SH-SY5Y (cell line): ENCODE results near the gene SETD1A.

Experiments
- GATA2 ChIP-seq: IDR thresholded peaks from 2 replicates; pipeline ENCODE4 v1.6.1; 2011; ENCODE audit warnings: mild to moderate bottlenecking, low read depth, low read length
- GATA3 ChIP-seq: IDR thresholded peaks from 2 replicates; pipeline ENCODE4 v1.6.1; 2011; ENCODE audit warnings: low read depth, mild to moderate bottlenecking, low read length, moderate library complexity

SETD1A gene

DNA sequence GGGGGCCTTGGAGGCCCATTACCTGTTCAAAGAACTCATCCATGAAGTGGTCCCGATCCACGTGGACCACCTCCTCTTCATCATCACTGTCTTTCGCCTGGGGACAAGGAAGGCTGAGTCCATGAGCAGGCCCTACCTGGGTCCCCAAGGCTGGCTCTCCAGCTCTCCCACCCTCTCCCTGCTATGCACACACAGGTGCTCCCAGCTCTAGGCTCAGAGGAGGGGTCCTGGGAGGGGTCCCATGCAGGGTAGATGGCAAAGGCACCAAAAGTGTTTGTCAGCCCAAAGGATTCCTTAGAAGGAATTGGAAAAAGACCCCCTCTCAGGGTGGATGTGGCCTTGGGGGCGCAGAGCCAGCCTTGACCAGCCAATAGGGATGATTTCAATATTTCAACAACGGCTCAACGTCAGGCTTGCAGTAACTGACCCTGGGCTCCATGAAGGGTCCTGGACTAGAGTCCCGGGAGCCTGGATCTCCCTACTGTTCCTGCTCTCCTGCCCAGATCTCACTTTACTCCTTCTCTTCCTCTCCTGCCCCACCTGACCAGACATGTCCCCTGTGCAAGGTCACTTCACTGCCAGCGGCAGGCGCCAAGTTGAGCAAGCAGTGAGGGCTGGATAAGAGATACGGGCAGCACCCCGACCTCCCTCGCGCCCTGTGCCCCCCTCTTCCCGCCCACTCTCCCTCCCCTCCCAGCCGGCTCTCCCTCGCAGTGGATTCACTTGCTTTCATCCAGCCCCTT lies 44.1 kb downstream of the SETD1A start:
- TF ChIP-seq GATA3 (no peak), GATA2 (no peak)

DNA sequence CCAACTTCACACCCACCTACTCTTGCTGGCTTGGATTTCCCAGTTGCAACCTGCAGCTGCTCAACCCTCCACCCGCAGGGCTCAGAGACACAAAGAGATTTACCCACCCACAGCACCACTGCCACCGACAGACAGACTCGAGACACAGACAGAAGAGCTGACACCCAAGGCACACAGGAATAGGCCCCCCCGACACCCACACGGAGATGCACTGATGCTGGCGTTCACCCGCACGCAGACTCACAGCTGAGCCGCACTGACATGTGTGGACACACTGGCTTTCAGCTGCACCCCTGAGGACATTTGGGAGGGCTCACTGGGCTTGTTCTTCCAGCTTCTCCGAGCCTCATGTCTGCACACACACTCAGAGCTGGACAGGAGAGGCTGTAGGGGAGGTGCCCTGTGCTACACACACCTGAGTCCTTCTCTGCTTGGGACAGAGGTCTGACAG lies 44.7 kb downstream of the SETD1A start:
- TF ChIP-seq GATA2 = no peak
- no peak for TF ChIP-seq GATA3

DNA sequence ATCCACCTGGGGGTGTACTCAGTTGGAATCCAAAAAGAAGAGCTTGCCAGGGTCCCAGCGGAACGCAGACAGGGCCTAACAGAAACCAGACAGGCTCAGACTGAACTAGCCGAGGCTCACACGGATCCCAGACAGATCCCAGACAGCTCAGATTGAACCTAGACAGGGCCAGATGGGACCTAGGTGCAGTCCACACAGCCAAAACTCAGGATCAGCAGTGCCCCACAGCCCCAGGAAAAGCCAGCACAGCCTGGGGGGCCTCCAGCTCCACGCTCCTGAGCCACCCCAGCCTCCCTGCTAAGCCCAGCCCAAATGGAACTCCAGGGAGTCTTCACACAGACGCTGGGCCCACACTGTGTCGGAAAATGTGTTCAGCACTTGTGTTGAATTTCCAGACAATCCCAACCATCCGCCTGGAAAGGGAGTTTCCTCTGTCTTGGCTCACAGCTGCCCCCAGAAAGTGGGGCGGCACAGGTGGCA lies 45.3 kb downstream of the SETD1A start:
- no peak for TF ChIP-seq GATA2
- no peak for TF ChIP-seq GATA3

DNA sequence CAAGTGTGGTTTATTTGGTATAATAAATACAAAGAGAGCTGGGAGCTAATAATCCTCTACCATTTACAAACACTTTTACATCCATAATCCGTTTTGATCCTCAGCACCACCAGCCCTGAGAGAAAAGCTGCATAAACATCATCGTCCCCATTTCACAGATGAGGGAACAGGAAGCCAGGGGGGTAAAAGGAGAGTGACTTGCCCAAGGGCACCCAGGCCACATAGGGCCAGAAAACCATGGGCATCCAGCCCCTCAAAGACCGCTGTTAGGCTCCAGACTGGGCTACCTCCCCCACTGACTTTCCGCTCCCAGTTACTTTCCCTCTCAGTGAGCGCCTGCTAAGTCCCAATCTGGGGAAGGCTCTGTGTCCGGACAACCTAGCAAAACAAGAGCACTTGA lies 46.2 kb downstream of the SETD1A start:
- TF ChIP-seq GATA3 (no peak), GATA2 (no peak)

DNA sequence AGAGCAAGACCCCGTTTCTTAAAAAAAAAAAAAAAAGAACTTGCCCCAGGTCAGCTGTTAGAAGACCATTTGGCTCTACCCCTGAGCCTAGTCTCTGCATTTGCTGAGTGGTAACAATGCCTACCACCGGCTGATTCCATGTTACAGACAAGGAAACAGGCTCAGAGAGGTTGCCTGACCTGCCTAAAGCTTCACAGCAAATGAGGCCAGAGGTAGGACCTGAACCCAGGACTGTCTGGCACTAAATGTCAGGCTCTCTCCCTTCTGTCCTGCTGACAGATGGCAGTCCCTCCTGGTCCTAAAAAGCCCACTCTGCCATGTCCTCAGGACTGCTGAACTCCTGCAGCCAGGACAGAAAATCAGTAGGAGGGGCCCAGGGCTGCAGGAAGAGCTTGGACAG lies 47.1 kb downstream of the SETD1A start:
- TF ChIP-seq GATA3 (no peak), GATA2 (no peak)

DNA sequence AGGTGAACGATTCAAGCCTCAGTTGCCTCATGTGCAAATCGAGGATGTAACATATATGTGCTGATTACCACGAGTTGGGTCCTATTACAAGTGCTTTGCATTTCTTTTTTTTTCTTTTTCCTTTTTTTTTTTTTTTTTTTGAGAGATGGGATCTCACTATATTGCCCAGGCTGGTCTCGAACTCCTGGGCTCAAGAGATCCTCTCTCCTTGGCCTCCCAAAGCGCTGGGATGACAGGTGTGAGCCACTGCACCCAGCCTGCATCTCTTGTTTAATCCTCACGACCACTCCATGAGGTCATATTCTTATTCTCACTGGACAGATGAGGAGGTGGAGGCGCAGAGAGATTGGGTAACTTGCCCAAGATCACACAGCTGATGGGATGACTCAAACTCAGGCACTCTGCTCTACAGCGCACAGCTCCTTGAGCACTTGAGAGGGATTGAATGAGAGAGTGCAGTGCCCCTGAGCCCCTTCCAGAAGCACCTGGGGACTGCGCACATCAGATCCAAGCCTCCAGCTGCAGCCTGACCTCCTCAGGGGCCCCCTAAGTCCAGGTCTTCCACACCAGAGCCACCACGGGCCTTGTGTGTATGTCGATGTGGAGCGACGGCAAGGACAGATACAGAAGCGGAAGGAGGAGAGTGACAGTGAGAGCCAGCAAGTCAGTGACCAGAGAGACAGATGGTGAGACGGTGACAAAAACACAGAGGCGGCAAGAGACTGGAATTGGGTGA lies 48.0 kb downstream of the SETD1A start:
- no peak for TF ChIP-seq GATA3
- TF ChIP-seq GATA2 = no peak

DNA sequence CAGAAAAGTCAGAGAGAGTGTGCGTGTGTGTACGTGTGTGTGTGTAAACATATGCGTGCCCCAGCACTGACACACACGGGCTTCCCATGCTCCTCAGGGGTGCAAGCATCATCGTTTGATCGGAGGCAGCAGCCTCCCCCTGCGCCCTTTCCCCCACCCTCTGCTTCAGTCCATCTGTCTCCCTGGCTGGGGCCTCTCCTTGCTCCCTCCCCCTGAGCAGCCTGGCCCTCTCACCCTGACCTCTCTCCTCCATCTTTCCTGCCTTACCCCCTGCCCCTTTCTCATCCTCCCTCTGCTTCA lies 48.5 kb downstream of the SETD1A start:
- TF ChIP-seq GATA3 (no peak), GATA2 (no peak)

DNA sequence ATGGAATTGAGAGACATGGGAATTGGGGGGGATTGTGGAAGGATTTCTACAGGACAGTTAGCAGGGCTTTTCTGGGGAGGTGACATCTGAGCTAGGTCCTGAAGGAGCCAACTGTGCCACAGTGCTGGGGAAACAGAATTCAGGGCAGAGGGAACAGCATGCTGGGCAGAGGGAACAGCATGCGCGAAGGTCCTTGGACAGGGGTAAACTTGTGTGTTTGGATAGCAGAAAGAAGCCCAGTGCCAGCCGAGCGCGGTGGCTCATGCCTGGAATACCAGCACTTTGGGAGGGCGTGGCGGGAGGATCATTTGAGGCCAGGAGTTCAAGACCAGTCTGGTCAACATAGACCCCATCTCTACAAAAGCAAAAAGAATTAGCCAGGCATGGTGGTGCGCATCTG lies 49.0 kb downstream of the SETD1A start:
- no peak for TF ChIP-seq GATA3
- TF ChIP-seq GATA2 = no peak

DNA sequence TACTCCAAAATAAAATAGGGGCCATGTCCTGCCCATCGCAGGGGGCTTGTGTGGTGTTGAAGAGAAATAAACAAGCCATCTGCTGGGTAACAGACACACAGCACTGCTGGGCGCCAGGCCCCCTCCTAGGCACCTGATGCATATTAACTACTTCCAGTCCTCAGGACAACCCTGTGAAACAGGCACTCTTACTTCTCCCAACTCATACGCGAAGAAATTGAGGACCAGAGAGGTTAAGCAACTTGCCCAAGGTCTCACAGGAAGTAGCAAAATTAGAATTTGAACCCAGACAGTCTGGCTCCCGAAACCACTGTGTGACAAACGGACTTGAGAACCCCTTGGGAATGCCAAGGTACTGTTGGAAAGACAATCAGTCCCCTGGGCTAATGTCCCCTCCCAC lies 50.1 kb downstream of the SETD1A start:
- TF ChIP-seq GATA2 (no peak), GATA3 (no peak)

DNA sequence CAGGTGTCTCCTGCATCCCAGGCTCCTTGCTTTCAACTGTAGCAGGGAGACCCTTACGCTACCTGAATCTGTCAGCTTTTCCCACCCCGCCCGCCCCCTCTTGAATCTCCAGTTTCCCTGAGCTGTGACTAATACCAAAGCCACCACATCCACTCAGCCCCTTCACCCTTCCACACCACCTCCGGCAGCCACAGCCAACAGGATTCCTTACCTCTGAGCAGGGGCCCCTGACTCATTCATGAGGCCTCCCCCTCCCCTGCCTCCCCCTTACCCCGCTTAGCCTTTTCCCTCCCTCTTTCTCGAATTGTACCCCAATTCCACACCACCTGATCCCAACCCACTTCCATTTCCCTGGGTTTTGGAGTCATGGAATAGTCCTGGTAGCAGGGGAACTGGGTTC lies 50.6 kb downstream of the SETD1A start:
- TF ChIP-seq GATA3 = no peak
- no peak for TF ChIP-seq GATA2

DNA sequence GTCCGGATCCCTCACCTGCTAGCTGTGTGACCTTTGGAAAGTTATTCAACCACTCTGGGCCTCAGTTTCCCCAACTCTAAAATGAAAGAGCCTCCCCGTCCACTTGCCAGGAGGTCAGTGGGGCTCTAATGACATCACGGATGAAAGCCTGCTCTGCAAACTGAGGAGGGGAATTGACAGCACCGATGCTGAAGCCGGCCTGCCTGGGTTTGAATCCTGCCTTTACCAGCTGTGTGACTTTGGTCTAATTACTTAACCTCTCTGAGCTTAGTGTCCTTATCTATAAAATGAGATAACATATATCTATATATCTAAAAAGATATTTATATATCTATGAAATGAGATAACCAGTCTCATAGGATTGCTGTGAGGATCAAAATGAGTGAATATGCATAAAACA lies 51.0 kb downstream of the SETD1A start:
- no peak for TF ChIP-seq GATA2

DNA sequence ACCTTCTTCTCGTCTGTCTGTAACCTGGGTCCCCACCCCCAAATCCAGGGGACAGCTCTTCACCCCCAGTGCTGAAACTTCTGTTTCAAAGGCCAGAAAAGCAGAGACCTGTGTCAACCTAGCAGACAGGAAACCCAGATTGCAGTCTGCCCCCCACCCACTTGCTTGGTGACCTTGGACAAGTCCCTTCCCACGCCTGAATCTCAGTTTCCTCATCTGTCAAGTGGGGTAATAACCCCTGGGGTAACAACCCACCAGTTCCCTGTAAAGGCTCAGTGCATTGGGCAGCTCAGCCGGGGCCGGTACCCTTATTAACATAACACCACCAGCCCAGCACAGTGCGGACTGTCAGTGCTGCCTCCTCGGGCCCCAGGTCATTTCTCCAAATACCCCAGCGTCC lies 51.6 kb downstream of the SETD1A start:
- TF ChIP-seq GATA2 (no peak), GATA3 (no peak)

DNA sequence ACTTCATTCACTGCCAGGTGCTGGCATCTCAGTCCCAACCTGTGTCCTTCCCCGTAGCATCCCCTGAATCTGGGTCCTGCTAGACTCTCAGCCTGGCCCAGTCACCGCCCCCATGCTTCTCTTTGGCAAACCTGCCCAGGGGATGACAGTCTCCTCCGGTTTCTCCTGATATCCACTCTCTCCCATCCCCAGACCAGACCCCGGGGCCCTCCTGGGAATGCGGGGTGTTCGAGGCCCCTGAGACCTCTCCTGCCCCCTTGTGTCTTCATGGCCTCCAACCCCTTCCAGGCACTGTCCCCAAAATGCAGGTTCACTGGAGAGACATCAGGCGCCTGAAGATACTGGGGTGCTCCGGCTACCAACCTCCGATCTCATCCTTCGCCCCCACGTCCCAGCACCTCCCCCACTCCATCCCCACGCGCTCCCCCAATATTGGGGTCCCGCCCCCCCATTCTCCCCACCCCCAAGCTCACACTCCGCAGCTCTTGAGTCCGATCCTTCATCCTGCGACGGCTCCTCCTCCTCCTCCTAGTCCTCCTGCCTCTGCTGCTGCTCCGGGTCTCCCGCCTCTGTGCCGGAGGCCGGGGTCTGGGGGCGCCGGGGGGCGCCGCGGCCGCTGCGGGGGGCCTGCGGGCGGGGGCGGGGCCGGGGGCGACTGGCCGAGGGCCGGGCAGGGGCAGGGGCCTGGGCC lies 52.5 kb downstream of the SETD1A start:
- TF ChIP-seq GATA3 = no peak
- no peak for TF ChIP-seq GATA2

DNA sequence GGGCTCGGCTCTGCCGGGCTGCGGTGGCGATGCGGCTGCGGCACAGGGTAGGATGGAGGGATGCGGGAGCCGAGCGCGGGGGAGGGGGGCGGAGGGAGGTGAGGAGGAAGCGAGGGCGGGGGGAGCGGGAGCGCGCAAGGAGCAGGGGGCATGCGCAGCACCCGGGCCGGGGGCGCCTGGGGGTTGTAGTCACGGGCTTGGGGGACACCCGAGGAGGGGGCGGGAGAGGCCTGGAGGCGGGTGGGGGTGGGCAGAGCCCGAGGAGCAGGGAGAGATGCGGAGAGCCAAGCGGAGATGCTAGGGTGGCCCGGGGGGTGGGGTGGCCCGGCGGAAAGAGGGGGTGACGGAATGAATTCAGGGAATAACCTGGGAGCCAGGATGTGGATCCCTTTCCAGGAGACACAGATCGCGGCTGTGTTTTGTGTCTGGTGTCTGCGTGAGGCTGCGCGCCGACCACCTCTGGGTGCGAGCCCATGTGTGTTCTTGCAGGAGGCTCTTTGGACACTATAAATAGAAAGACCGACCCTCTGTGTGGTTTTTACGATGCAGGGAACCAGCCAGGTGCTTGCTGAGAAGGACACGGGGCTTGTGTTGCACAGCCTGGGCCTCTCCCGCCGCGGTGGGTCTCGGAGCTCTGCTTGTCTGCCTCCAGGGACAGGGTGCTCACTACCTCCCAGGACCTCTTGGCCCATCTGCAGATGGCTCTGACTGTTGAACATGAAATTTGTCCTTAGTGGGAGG lies 53.2 kb downstream of the SETD1A start, which contains the start of gene STX1B:
TSS of gene STX1B (minus strand) at position 54 of the 741 bp plus-strand sequence. CDS start 242 bp downstream, outside the sequence.
- TF ChIP-seq GATA2 = no peak
- TF ChIP-seq GATA3 = no peak
